SU-DHL-6 (cell line): Measurements from ENCODE around the gene CCDC63.

Source experiments
- H2AFZ ChIP-seq: fragments of 200-600 bp; sonication (generic); 2 replicates; pipeline ENCODE4 v1.6.1; 2014; ENCODE audit warnings: low read depth, mild to moderate bottlenecking, moderate library complexity, mixed read lengths, antibody characterized with exemption, low read length; ENCODE audit not compliant: severe bottlenecking
- H3F3A ChIP-seq: fragments of 200-600 bp; shearing (Covaris generic); 2 replicates; pipeline ENCODE4 v1.6.0; 2016; ENCODE audit warnings: antibody characterized with exemption, mild to moderate bottlenecking; ENCODE audit not compliant: insufficient read depth
- H3K27ac ChIP-seq: fragments of 200-600 bp; sonication (generic); 2 replicates; pipeline ENCODE4 v1.5.1; 2016; ENCODE audit warnings: low read depth, mild to moderate bottlenecking, low read length, moderate library complexity, mixed read lengths
- H3K27me3 ChIP-seq: fragments of 200-600 bp; sonication (generic), shearing (Covaris generic); 2 replicates; pipeline ENCODE4 v1.6.0; 2014; ENCODE audit warnings: mild to moderate bottlenecking, low read length
- H3K36me3 ChIP-seq: fragments of 200-600 bp; sonication (generic); 2 replicates; pipeline ENCODE4 v1.6.1; 2014; ENCODE audit warnings: mild to moderate bottlenecking, low read length, mixed read lengths
- H3K4me2 ChIP-seq: fragments of 300-600, 200-600 bp; shearing (Covaris generic), sonication (generic); 2 replicates; pipeline ENCODE4 v1.6.0; 2014; ENCODE audit warnings: low read length, low read depth, mild to moderate bottlenecking; ENCODE audit not compliant: poor library complexity, severe bottlenecking
- H3K4me3 ChIP-seq: fragments of 200-600 bp; sonication (generic); 2 replicates; pipeline ENCODE4 v1.5.1; 2014; ENCODE audit warnings: antibody characterized with exemption, low read length, mild to moderate bottlenecking, mixed read lengths; ENCODE audit not compliant: insufficient read depth, poor library complexity, severe bottlenecking
- H3K79me2 ChIP-seq: fragments of 200-600 bp; sonication (generic); 2 replicates; pipeline ENCODE4 v1.6.1; 2014; ENCODE audit warnings: mild to moderate bottlenecking, low read length, moderate library complexity; ENCODE audit not compliant: insufficient read depth
- H3K9ac ChIP-seq: fragments of 200-600 bp; sonication (generic); 2 replicates; pipeline ENCODE4 v1.7.0; 2014; ENCODE audit warnings: mild to moderate bottlenecking, low read length
- H3K9me2 ChIP-seq: fragments of 200-600 bp; sonication (generic); replicated peaks from 2 replicates; pipeline ENCODE4 v1.6.1; 2014; ENCODE audit warnings: low read length; ENCODE audit not compliant: insufficient read depth
- H3K9me3 ChIP-seq: fragments of 200-600 bp; sonication (generic); 2 replicates; pipeline ENCODE4 v1.6.1; 2014; ENCODE audit warnings: low read length, mixed read lengths; ENCODE audit not compliant: insufficient read depth
- H4K20me1 ChIP-seq: fragments of 200-600 bp; sonication (generic); 2 replicates; pipeline ENCODE4 v1.6.1; 2014; ENCODE audit warnings: low read depth, mild to moderate bottlenecking, antibody characterized with exemption, low read length, moderate library complexity, mixed read lengths
- CTCF ChIP-seq: fragments of 200-600 bp; sonication (generic); IDR thresholded peaks from one replicate; pipeline ENCODE4 v1.5.1; 2017; ENCODE audit warnings: antibody characterized with exemption, mild to moderate bottlenecking, low read length, moderate library complexity; ENCODE audit not compliant: insufficient read depth, poor library complexity, severe bottlenecking
- EZH2phosphoT487 ChIP-seq: fragments of 200-600 bp; sonication (generic), shearing (Covaris generic); conservative IDR thresholded peaks from 2 replicates; pipeline ENCODE4 v1.6.1; 2018; ENCODE audit warnings: mild to moderate bottlenecking, antibody characterized with exemption, low read length, moderate library complexity, mixed read lengths

CCDC63 gene

DNA sequence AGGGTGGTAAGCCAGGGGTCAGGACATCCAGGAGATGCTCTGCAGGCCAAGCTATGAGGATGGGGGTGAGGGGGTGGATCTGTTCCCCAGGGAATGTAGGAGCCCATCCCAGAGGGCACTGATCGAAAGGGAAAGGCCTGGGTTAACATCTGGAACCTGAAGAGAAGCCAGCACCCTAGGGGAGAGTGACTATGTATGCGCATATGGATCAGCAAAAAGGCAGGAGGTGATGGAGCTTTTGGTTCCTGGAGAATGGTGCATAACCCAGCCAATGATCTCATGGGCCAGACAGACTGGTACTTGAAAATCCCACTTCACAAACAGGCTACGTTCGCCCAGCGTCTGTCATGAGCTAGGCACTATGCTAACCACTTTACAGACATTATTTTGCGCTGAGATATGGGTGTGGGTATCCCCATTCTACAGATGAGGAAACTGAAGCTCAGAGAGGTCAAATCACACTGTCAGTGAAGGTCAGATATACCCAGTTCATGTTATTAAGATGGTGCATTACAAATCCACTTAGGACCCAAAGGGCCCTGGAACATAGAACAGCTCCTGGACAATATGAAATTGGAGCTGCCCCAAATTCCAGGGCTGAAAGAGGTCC is 1.6 kb downstream of the CCDC63 start:
- Histone ChIP-seq H3K36me3 (no peaks in the 10 kb centered on the region), H4K20me1 (no peaks in the 10 kb centered on the region), H3K79me2 (no peaks in the 10 kb centered on the region), H2AFZ (no peak overlapping the region), H3K4me2 (no peak overlapping the region), H3K9ac (no peak overlapping the region), H3K27me3 (no peaks in the 10 kb centered on the region), H3K4me3 (no peak overlapping the region), H3F3A (no peaks in the 10 kb centered on the region), H3K9me3 (no peaks in the 10 kb centered on the region), H3K9me2 (no peaks in the 10 kb centered on the region), H3K27ac (no peak overlapping the region)
- TF ChIP-seq CTCF (no peak), EZH2phosphoT487 (no peak)

- no peaks in the 10 kb centered on the region for H3K79me2 ChIP-seq
- H3K27me3 ChIP-seq, result no peaks in the 10 kb centered on the region
- H4K20me1 ChIP-seq, result no peaks in the 10 kb centered on the region
- H2AFZ ChIP-seq, result no peak overlapping the region
- no peak overlapping the region for H3K4me2 ChIP-seq
- no peak overlapping the region for H3K4me3 ChIP-seq
- H3F3A ChIP-seq, result no peaks in the 10 kb centered on the region
- no peaks in the 10 kb centered on the region for H3K36me3 ChIP-seq
- no peaks in the 10 kb centered on the region for H3K9me3 ChIP-seq
- H3K9ac ChIP-seq, result no peak overlapping the region
- TF ChIP-seq EZH2phosphoT487 (no peak), CTCF (no peak)
- H3K9me2 ChIP-seq, result no peaks in the 10 kb centered on the region
- no peak overlapping the region for H3K27ac ChIP-seq
These were observed 2.4 kb downstream of the CCDC63 start for GRCh38 chr12:110849221-110849620.

GRCh38 chr12:110849748-110850403 is 3.1 kb downstream of the CCDC63 start:
- Histone ChIP-seq H4K20me1 (no peaks in the 10 kb centered on the region), H3K9me2 (no peaks in the 10 kb centered on the region), H3K9me3 (no peaks in the 10 kb centered on the region), H3K36me3 (no peaks in the 10 kb centered on the region), H3K4me3 (no peak overlapping the region), H3F3A (no peaks in the 10 kb centered on the region), H3K79me2 (no peaks in the 10 kb centered on the region), H3K27ac (no peak overlapping the region), H3K27me3 (no peaks in the 10 kb centered on the region), H3K4me2 (no peak overlapping the region), H3K9ac (no peak overlapping the region), H2AFZ (no peak overlapping the region)
- TF ChIP-seq EZH2phosphoT487 (no peak), CTCF (no peak)
